Measurements from ENCODE around the gene DSCAML1.
A peak's percentile ranks its signal among the peaks of the same experiment; 100 is the strongest.

Gene DSCAML1

GRCh38 chr11:117442049-117442868 lies 354.8 kb downstream of the DSCAML1 start:
- Mint-ChIP-seq H3K36me3 (no peaks in the 10 kb centered on the region), H3K4me1 (no peaks in the 10 kb centered on the region), H3K9me3 (no peaks in the 10 kb centered on the region), H3K27ac (no peak overlapping the region), H3K4me3 (no peak overlapping the region)
- DNase-seq (ENCODE audit: low spot score in 2 of 2) (no peak), ATAC-seq (no peak)

- no peak for ATAC-seq
- no peak overlapping the region for H3K4me3 Mint-ChIP-seq
Measured at GRCh38 chr11:117441146-117441975, 355.7 kb downstream of the DSCAML1 start.

GRCh38 chr11:117440258-117440657 lies 356.8 kb downstream of the DSCAML1 start:
- Mint-ChIP-seq H3K27ac (no peak overlapping the region), H3K9me3 (no peaks in the 10 kb centered on the region), H3K4me3 (no peak overlapping the region), H3K4me1 (no peaks in the 10 kb centered on the region), H3K36me3 (no peaks in the 10 kb centered on the region)
- no peak for ATAC-seq
- no peak for DNase-seq (ENCODE audit: low spot score in 2 of 2)

More at GRCh38 chr11:117441146-117441975, 355.7 kb downstream of the DSCAML1 start:
- no peaks in the 10 kb centered on the region for H3K9me3 Mint-ChIP-seq
- H3K27ac Mint-ChIP-seq = no peak overlapping the region
- no peaks in the 10 kb centered on the region for H3K36me3 Mint-ChIP-seq
- no peaks in the 10 kb centered on the region for H3K4me1 Mint-ChIP-seq
- no peak for DNase-seq (ENCODE audit: low spot score in 2 of 2)

GRCh38 chr11:117439256-117439655 lies 357.8 kb downstream of the DSCAML1 start:
- Mint-ChIP-seq H3K4me3 (no peak overlapping the region), H3K9me3 (no peaks in the 10 kb centered on the region), H3K27ac (no peak overlapping the region), H3K4me1 (no peaks in the 10 kb centered on the region), H3K36me3 (no peaks in the 10 kb centered on the region)
- ATAC-seq = no peak
- no peak for DNase-seq (ENCODE audit: low spot score in 2 of 2)

GRCh38 chr11:117438371-117439000 lies 358.5 kb downstream of the DSCAML1 start:
- H3K27ac Mint-ChIP-seq = no peak overlapping the region
- ATAC-seq = peak; percentile 81

GRCh38 chr11:117437791-117438130 lies 359.3 kb downstream of the DSCAML1 start:
- H3K9me3 Mint-ChIP-seq = no peaks in the 10 kb centered on the region
- ATAC-seq = no peak
- H3K27ac Mint-ChIP-seq = no peak overlapping the region
- no peak overlapping the region for H3K4me3 Mint-ChIP-seq
- DNase-seq (ENCODE audit: low spot score in 2 of 2) = no peak
- no peaks in the 10 kb centered on the region for H3K4me1 Mint-ChIP-seq
- H3K36me3 Mint-ChIP-seq = no peaks in the 10 kb centered on the region

More at GRCh38 chr11:117438371-117439000, 358.5 kb downstream of the DSCAML1 start:
- DNase-seq (ENCODE audit: low spot score in 2 of 2) = no peak
- no peaks in the 10 kb centered on the region for H3K36me3 Mint-ChIP-seq
- H3K4me1 Mint-ChIP-seq = no peaks in the 10 kb centered on the region
- no peak overlapping the region for H3K4me3 Mint-ChIP-seq
- H3K9me3 Mint-ChIP-seq = no peaks in the 10 kb centered on the region

GRCh38 chr11:117437041-117437790 lies 359.8 kb downstream of the DSCAML1 start:
- no peaks in the 10 kb centered on the region for H3K36me3 Mint-ChIP-seq
- H3K4me3 Mint-ChIP-seq = no peak overlapping the region
- H3K27ac Mint-ChIP-seq = no peak overlapping the region
- ATAC-seq (no peak), DNase-seq (ENCODE audit: low spot score in 2 of 2) (no peak)
- no peaks in the 10 kb centered on the region for H3K9me3 Mint-ChIP-seq
- H3K4me1 Mint-ChIP-seq = no peaks in the 10 kb centered on the region

- Mint-ChIP-seq H3K36me3 (no peaks in the 10 kb centered on the region), H3K9me3 (no peaks in the 10 kb centered on the region), H3K4me1 (no peaks in the 10 kb centered on the region), H3K27ac (no peak overlapping the region), H3K4me3 (no peak overlapping the region)
- no peak for ATAC-seq
- DNase-seq (ENCODE audit: low spot score in 2 of 2) = no peak
Measured at GRCh38 chr11:117435326-117435725, 361.7 kb downstream of the DSCAML1 start.

GRCh38 chr11:117434481-117434880 lies 362.5 kb downstream of the DSCAML1 start:
- no peak overlapping the region for H3K27ac Mint-ChIP-seq
- no peaks in the 10 kb centered on the region for H3K9me3 Mint-ChIP-seq
- H3K36me3 Mint-ChIP-seq = no peaks in the 10 kb centered on the region
- DNase-seq (ENCODE audit: low spot score in 2 of 2) = no peak
- no peak for ATAC-seq
- no peaks in the 10 kb centered on the region for H3K4me1 Mint-ChIP-seq
- H3K4me3 Mint-ChIP-seq = no peak overlapping the region

- Mint-ChIP-seq H3K4me1 (no peaks in the 10 kb centered on the region), H3K4me3 (no peak overlapping the region), H3K36me3 (no peaks in the 10 kb centered on the region), H3K9me3 (no peaks in the 10 kb centered on the region), H3K27ac (no peak overlapping the region)
- ATAC-seq = no peak
- no peak for DNase-seq (ENCODE audit: low spot score in 2 of 2)
Measured at GRCh38 chr11:117433717-117434116, 363.3 kb downstream of the DSCAML1 start.

GRCh38 chr11:117431436-117431835 lies 365.6 kb downstream of the DSCAML1 start:
- Mint-ChIP-seq H3K27ac (no peak overlapping the region), H3K36me3 (no peaks in the 10 kb centered on the region), H3K9me3 (no peaks in the 10 kb centered on the region), H3K4me3 (no peak overlapping the region), H3K4me1 (peaks cover 9% of the 10 kb centered on the region)
- ATAC-seq (no peak), DNase-seq (ENCODE audit: low spot score in 2 of 2) (no peak)

- Mint-ChIP-seq H3K9me3 (no peaks in the 10 kb centered on the region), H3K4me1 (peaks cover 15% of the 10 kb centered on the region), H3K27ac (no peak overlapping the region), H3K4me3 (no peak overlapping the region), H3K36me3 (no peaks in the 10 kb centered on the region)
- ATAC-seq (peak; percentile 40), DNase-seq (ENCODE audit: low spot score in 2 of 2) (no peak)
Measured at GRCh38 chr11:117430293-117430955, 366.6 kb downstream of the DSCAML1 start.

- DNase-seq (ENCODE audit: low spot score in 2 of 2) (no peak), ATAC-seq (no peak)
- Mint-ChIP-seq H3K36me3 (no peaks in the 10 kb centered on the region), H3K4me1 (peaks cover 15% of the 10 kb centered on the region), H3K27ac (no peak overlapping the region), H3K9me3 (no peaks in the 10 kb centered on the region), H3K4me3 (no peak overlapping the region)
Measured at GRCh38 chr11:117428856-117429229, 368.2 kb downstream of the DSCAML1 start.

- no peak overlapping the region for H3K4me3 Mint-ChIP-seq
- no peak for ATAC-seq
- H3K36me3 Mint-ChIP-seq = no peaks in the 10 kb centered on the region
- H3K27ac Mint-ChIP-seq = no peak overlapping the region
- no peaks in the 10 kb centered on the region for H3K9me3 Mint-ChIP-seq
- DNase-seq (ENCODE audit: low spot score in 2 of 2) = no peak
- H3K4me1 Mint-ChIP-seq = peaks cover 15% of the 10 kb centered on the region
Measured at GRCh38 chr11:117428186-117428855, 368.7 kb downstream of the DSCAML1 start.
